Measurements from ENCODE around the gene CSNK2B.

DNA sequence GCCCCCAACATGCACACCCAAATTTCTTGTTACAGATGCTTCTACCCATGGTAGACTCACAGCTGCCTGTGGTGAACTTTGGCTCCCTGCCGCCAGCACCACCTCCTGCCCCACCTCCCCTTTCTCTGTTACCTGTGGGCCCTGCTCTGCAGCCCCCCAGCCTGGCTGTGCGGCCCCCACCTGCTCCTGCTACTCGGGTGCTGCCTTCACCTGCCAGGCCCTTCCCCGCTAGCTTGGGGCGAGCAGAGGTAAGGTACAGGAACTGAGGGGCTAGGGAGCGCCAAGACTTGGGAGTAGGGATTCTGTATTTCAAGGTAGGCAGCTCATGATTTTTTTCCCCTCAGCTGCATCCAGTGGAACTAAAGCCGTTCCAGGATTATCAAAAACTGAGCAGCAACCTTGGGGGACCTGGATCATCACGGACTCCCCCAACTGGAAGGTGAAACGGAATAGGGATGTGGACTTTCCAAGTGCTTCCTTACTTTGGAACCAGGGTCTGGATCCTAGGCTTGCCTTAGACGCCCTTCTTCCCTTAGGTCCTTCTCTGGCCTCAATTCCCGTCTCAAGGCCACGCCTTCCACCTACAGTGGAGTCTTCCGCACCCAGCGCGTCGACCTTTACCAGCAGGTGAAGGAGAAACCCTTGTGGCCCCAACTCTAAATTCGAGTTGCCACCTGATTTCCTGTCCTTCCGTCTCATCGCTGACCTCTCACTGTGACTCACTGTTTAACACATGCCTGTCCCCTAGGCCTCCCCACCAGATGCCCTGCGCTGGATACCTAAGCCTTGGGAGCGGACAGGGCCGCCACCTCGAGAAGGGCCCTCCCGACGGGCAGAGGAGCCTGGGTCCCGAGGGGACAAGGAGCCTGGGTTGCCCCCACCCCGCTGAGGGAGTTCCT lies 28.9 kb upstream of the CSNK2B start:
- TF ChIP-seq, protein P1, sequence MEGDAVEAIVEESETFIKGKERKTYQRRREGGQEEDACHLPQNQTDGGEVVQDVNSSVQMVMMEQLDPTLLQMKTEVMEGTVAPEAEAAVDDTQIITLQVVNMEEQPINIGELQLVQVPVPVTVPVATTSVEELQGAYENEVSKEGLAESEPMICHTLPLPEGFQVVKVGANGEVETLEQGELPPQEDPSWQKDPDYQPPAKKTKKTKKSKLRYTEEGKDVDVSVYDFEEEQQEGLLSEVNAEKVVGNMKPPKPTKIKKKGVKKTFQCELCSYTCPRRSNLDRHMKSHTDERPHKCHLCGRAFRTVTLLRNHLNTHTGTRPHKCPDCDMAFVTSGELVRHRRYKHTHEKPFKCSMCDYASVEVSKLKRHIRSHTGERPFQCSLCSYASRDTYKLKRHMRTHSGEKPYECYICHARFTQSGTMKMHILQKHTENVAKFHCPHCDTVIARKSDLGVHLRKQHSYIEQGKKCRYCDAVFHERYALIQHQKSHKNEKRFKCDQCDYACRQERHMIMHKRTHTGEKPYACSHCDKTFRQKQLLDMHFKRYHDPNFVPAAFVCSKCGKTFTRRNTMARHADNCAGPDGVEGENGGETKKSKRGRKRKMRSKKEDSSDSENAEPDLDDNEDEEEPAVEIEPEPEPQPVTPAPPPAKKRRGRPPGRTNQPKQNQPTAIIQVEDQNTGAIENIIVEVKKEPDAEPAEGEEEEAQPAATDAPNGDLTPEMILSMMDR (conservative IDR thresholded peaks at IDR 0.05), result no peak
- TF ChIP-seq EZH2 (IDR thresholded peaks at IDR 0.05; ENCODE audit: low read depth), result no peak
